ENCODE measurements around the gene CRYGN. TPM values are rescaled to one million over a fixed set of nuclear protein-coding genes. Genes with fewer than 3 reads are reported as not detected.

The CRYGN gene
- total and polyA plus RNA-seq, 4 donors: under 0.01 to 0.02 TPM; not detected in 2

- no peaks in the 10 kb centered on the region for H3K27me3 ChIP-seq (ENCODE audit: control insufficient read depth in 4 of 4, insufficient read depth in 4 of 4, low read length in 3 of 4)
- no peak overlapping the region for H3K9ac ChIP-seq (ENCODE audit: low read depth in 1 of 2, low read length in 2 of 2)
- TF ChIP-seq YY1 (IDR thresholded peaks at IDR 0.05): no peak
- TF ChIP-seq GABPA (IDR thresholded peaks at IDR 0.05 in 1 of 2, conservative IDR thresholded peaks at IDR 0.05 in 1 of 2): no peak
- no peak for TF ChIP-seq FOXA2 (IDR thresholded peaks at IDR 0.05)
- TF ChIP-seq SP1 (IDR thresholded peaks at IDR 0.05): no peak
- no peak for TF ChIP-seq RAD21 (IDR thresholded peaks at IDR 0.05)
- TF ChIP-seq RXRA (IDR thresholded peaks at IDR 0.05): no peak
- TF ChIP-seq MAX (IDR thresholded peaks at IDR 0.05): no peak
- H3K9me3 ChIP-seq (ENCODE audit: control insufficient read depth in 4 of 4, low read length in 3 of 4): no peaks in the 10 kb centered on the region
- H3K4me1 ChIP-seq (ENCODE audit: control insufficient read depth in 4 of 4, insufficient read depth in 4 of 4, low read length in 3 of 4): peaks cover 0 to 3% (median 2%) of the 10 kb centered on the region in 4 donors
- DNase-seq (ENCODE audit: low spot score): no peak
- no peaks in the 10 kb centered on the region for H3K36me3 ChIP-seq (ENCODE audit: control insufficient read depth in 4 of 4, insufficient read depth in 3 of 4, low read depth in 1 of 4, low read length in 3 of 4)
- 96% methylated on average over 1 of the region's 1 CpG for WGBS
- no peak overlapping the region for H3K27ac ChIP-seq (ENCODE audit: low read depth in 1 of 2, low read length in 2 of 2)
- H3K4me3 ChIP-seq (ENCODE audit: low read depth in 1 of 3, low read length in 3 of 3): no peak overlapping the region
Measured at GRCh38 chr7:151444632-151445031, 4.7 kb upstream of the CRYGN start.

GRCh38 chr7:151442776-151443496, 3.0 kb upstream of the CRYGN start:
- Histone ChIP-seq H3K27me3 (ENCODE audit: control insufficient read depth in 4 of 4, insufficient read depth in 4 of 4, low read length in 3 of 4) (no peaks in the 10 kb centered on the region), H3K4me3 (ENCODE audit: low read depth in 1 of 3, low read length in 3 of 3) (no peak overlapping the region), H3K9me3 (ENCODE audit: control insufficient read depth in 4 of 4, low read length in 3 of 4) (no peaks in the 10 kb centered on the region), H3K36me3 (ENCODE audit: control insufficient read depth in 4 of 4, insufficient read depth in 3 of 4, low read depth in 1 of 4, low read length in 3 of 4) (no peaks in the 10 kb centered on the region), H3K9ac (ENCODE audit: low read depth in 1 of 2, low read length in 2 of 2) (no peak overlapping the region), H3K27ac (ENCODE audit: low read depth in 1 of 2, low read length in 2 of 2) (no peak overlapping the region), H3K4me1 (ENCODE audit: control insufficient read depth in 4 of 4, insufficient read depth in 4 of 4, low read length in 3 of 4) (peaks cover 0 to 5% (median under 1%) of the 10 kb centered on the region in 4 donors)
- no peak for DNase-seq (ENCODE audit: low spot score)
- no peak for TF ChIP-seq HNF4G (IDR thresholded peaks at IDR 0.05)
- no peak for TF ChIP-seq JUND (IDR thresholded peaks at IDR 0.05)
- no peak for TF ChIP-seq ZBTB33 (IDR thresholded peaks at IDR 0.05)
- no peak for TF ChIP-seq CTCF (IDR thresholded peaks at IDR 0.05; ENCODE audit: low read depth, low read length, missing input control)
- no peak for TF ChIP-seq TAF1 (conservative IDR thresholded peaks at IDR 0.05)
- no peak for TF ChIP-seq HNF4A (conservative IDR thresholded peaks at IDR 0.05)
- no peak for TF ChIP-seq FOXA2 (IDR thresholded peaks at IDR 0.05)
- no peak for TF ChIP-seq EGR1 (IDR thresholded peaks at IDR 0.05; ENCODE audit: low read depth in 2 of 2)
- 89% methylated on average over 10 of the region's 10 CpGs for whole genome bisulfite sequencing

All from liver (tissue), 9 donors.